Mesenchymal stem cell (in vitro differentiated cells and primary cell): ENCODE results near the gene OTOF.

Experiments
- DNase-seq: peaks from one replicate; pipeline ENCODE4 v3.0.0-alpha.2; 2013
- H2AFZ ChIP-seq: one replicate; pipeline ENCODE4 v1.6.1; 2013; ENCODE audit warnings: low read depth, mild to moderate bottlenecking, control low read depth, inconsistent platforms, low read length, moderate library complexity
- H2AK5ac ChIP-seq: 2 replicates; pipeline ENCODE4 v1.6.1; 2013; ENCODE audit warnings: low read length, moderate library complexity, mild to moderate bottlenecking, inconsistent platforms; ENCODE audit not compliant: severe bottlenecking
- H2BK120ac ChIP-seq: one replicate; pipeline ENCODE4 v1.6.1; 2013; ENCODE audit warnings: low read depth, mild to moderate bottlenecking, inconsistent platforms, low read length, moderate library complexity
- H2BK12ac ChIP-seq, 2 experiments: one replicate each; pipeline ENCODE4 v1.6.1; 2013; ENCODE audit warnings: inconsistent platforms in 2 of 2, low read length in 2 of 2, mild to moderate bottlenecking in 2 of 2, moderate library complexity in 2 of 2, control low read depth in 1 of 2
- H2BK15ac ChIP-seq: one replicate; pipeline ENCODE4 v1.6.1; 2013; ENCODE audit warnings: mild to moderate bottlenecking, low read depth, inconsistent platforms; ENCODE audit not compliant: poor library complexity, severe bottlenecking
- H2BK5ac ChIP-seq: 2 replicates; pipeline ENCODE4 v1.6.1; 2013; ENCODE audit warnings: low read depth, mild to moderate bottlenecking, low read length, control low read depth, inconsistent platforms; ENCODE audit not compliant: poor library complexity, severe bottlenecking
- H3K14ac ChIP-seq, 2 experiments: one replicate each; pipeline ENCODE4 v1.6.1; 2013; ENCODE audit warnings: inconsistent platforms in 2 of 2, low read length in 2 of 2, control low read depth in 1 of 2, mild to moderate bottlenecking in 1 of 2, moderate library complexity in 1 of 2
- H3K18ac ChIP-seq, 2 experiments: one replicate each; pipeline ENCODE4 v1.6.1; 2013; ENCODE audit warnings: inconsistent platforms in 2 of 2, low read length in 2 of 2, control low read depth in 1 of 2, low read depth in 1 of 2, mild to moderate bottlenecking in 1 of 2
- H3K23ac ChIP-seq, 2 experiments: one replicate each; pipeline ENCODE4 v1.6.1; 2013; ENCODE audit warnings: inconsistent platforms in 2 of 2, low read length in 2 of 2, mild to moderate bottlenecking in 2 of 2, moderate library complexity in 2 of 2, control low read depth in 1 of 2
- H3K27ac ChIP-seq: 2 replicates; pipeline ENCODE4 v1.5.1; 2013; ENCODE audit warnings: mild to moderate bottlenecking, moderate library complexity, low read length, control low read depth, inconsistent platforms; ENCODE audit not compliant: poor library complexity, severe bottlenecking
- H3K27me3 ChIP-seq, 2 experiments: 2 replicates each; pipeline versions ENCODE4 v1.6.1 to v1.7.0; 2013; ENCODE audit warnings: low read length in 2 of 2, mild to moderate bottlenecking in 2 of 2, moderate library complexity in 2 of 2, control low read depth in 1 of 2, inconsistent platforms in 1 of 2; ENCODE audit not compliant: control insufficient read depth in 1 of 2, insufficient read depth in 1 of 2
- H3K36me3 ChIP-seq, 2 experiments: 2 replicates each; pipeline versions ENCODE4 v1.6.1 to v1.7.0; 2013; ENCODE audit warnings: low read length in 2 of 2, control low read depth in 1 of 2, inconsistent platforms in 1 of 2, low read depth in 1 of 2, mild to moderate bottlenecking in 1 of 2; ENCODE audit not compliant: insufficient read depth in 2 of 2, control insufficient read depth in 1 of 2
- H3K4ac ChIP-seq, 2 experiments: one replicate each; pipeline ENCODE4 v1.6.1; 2013; ENCODE audit warnings: inconsistent platforms in 2 of 2, low read length in 2 of 2, mild to moderate bottlenecking in 2 of 2, moderate library complexity in 2 of 2, control low read depth in 1 of 2, low read depth in 1 of 2
- H3K4me1 ChIP-seq: 2 replicates; pipeline ENCODE4 v1.6.1; 2013; ENCODE audit warnings: low read depth, low read length, control low read depth; ENCODE audit not compliant: control insufficient read depth, insufficient read depth
- H3K4me2 ChIP-seq: 2 replicates; pipeline ENCODE4 v1.6.1; 2013; ENCODE audit warnings: low read length, mild to moderate bottlenecking, inconsistent platforms; ENCODE audit not compliant: poor library complexity, severe bottlenecking
- H3K4me3 ChIP-seq, 2 experiments: 2 replicates each; pipeline versions ENCODE4 v1.5.1 to v1.7.0; 2013; ENCODE audit warnings: low read length in 2 of 2, mild to moderate bottlenecking in 2 of 2, control low read depth in 1 of 2, low read depth in 1 of 2; ENCODE audit not compliant: insufficient read depth in 1 of 2
- H3K79me1 ChIP-seq: replicated peaks from 2 replicates; pipeline ENCODE4 v1.6.1; 2013; ENCODE audit warnings: mild to moderate bottlenecking, control low read depth, low read length, inconsistent platforms; ENCODE audit not compliant: poor library complexity, severe bottlenecking
- H3K9ac ChIP-seq: 2 replicates; pipeline ENCODE4 v1.7.0; 2013; ENCODE audit warnings: mild to moderate bottlenecking, low read length, moderate library complexity
- H3K9me3 ChIP-seq: 2 replicates; pipeline ENCODE4 v1.7.0; 2013; ENCODE audit warnings: mild to moderate bottlenecking, low read length; ENCODE audit not compliant: control insufficient read depth
- H4K8ac ChIP-seq: one replicate; pipeline ENCODE4 v1.6.1; 2013; ENCODE audit warnings: inconsistent platforms, mild to moderate bottlenecking, low read length, moderate library complexity
- H4K91ac ChIP-seq: one replicate; pipeline ENCODE4 v1.6.1; 2013; ENCODE audit warnings: mild to moderate bottlenecking, low read length, inconsistent platforms
- WGBS: methylation state at CpG from one replicate; pipeline ENCODE4 v1.1.7; 2013; ENCODE audit warnings: mixed read lengths; 5-methylcytosine and 5-hydroxymethylcytosine counted together

The OTOF gene

GRCh38 chr2:26515771-26516170 lies 37.8 kb upstream of the OTOF start:
- Histone ChIP-seq H2BK120ac (no peak overlapping the region), H2AK5ac (no peak overlapping the region), H3K4me1 (no peaks in the 10 kb centered on the region), H3K9ac (no peak overlapping the region), H3K14ac (no peak overlapping the region), H2AFZ (no peak overlapping the region), H3K4me3 (no peak overlapping the region), H3K9me3 (no peaks in the 10 kb centered on the region), H2BK12ac (no peak overlapping the region), H3K18ac (no peak overlapping the region), H4K8ac (no peak overlapping the region), H4K91ac (no peak overlapping the region), H2BK15ac (peak overlapping the region; percentile 21), H3K36me3 (no peaks in the 10 kb centered on the region), H3K23ac (no peak overlapping the region), H3K4me2 (no peak overlapping the region), H3K4ac (no peak overlapping the region), H3K27ac (no peak overlapping the region), H2BK5ac (no peak overlapping the region), H3K27me3 (peaks cover 77 to 79% of the 10 kb centered on the region in 2 experiments), H3K79me1 (no peaks in the 10 kb centered on the region)
- DNase-seq = no peak
- 81% methylated on average over 5 of the region's 5 CpGs for WGBS

GRCh38 chr2:26514045-26514444 lies 36.1 kb upstream of the OTOF start:
- 78% methylated on average over 7 of the region's 7 CpGs for WGBS

DNA sequence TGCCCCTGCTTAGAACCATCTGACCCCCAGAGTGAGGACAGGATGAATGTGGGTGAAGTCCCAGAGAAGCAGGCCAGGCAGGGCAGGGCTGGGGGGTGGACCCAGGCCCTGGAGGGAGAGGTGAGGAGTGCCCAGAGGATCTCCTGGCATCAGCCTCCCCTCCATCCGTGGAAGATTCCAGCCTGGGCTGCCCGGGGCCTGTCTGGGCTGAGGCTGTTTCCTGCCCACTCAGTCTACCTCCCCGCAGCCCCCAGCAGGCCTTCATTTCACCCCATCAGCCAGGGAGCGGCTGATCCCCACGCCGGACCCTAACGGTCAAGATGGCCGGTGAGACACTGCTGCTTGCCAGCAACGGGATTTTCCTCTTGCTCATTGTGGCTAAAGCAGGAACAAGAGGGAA lies 35.3 kb upstream of the OTOF start:
- Histone ChIP-seq H3K9me3 (no peaks in the 10 kb centered on the region), H3K27me3 (peaks cover 75 to 79% of the 10 kb centered on the region in 2 experiments)

More at GRCh38 chr2:26514045-26514444, 36.1 kb upstream of the OTOF start:
- Histone ChIP-seq H3K9ac (no peak overlapping the region), H3K23ac (no peak overlapping the region), H3K79me1 (no peaks in the 10 kb centered on the region), H2BK120ac (no peak overlapping the region), H3K27ac (no peak overlapping the region), H3K14ac (no peak overlapping the region), H3K4me3 (no peak overlapping the region), H3K27me3 (peaks cover 77 to 79% of the 10 kb centered on the region in 2 experiments), H4K91ac (no peak overlapping the region), H3K36me3 (no peaks in the 10 kb centered on the region), H3K9me3 (no peaks in the 10 kb centered on the region), H3K4ac (no peak overlapping the region), H2BK12ac (no peak overlapping the region), H2AK5ac (no peak overlapping the region), H2AFZ (no peak overlapping the region), H3K18ac (no peak overlapping the region), H4K8ac (no peak overlapping the region), H3K4me1 (no peaks in the 10 kb centered on the region), H3K4me2 (no peak overlapping the region), H2BK5ac (no peak overlapping the region), H2BK15ac (no peak overlapping the region)
- DNase-seq = no peak

DNA sequence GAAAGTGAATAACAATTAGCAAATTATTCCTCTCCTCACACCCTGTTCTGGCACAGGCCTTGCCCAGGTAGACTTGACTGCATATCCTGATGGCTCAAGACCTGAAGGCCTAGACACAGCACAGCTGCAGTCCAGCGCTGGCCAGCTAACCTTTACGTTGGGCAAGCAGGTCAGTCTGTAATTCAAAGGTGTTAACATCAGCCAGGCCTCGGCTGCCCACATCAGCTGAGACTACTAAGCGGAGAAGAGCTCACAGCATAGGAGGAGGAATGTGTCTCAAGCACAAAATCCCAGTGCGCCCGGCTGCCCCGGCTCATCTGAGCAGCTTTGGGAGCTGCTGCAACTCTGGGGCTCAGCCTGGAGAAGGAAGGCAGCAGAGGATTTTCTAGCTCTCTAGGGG lies 33.5 kb upstream of the OTOF start:
- no peak overlapping the region for H3K9ac ChIP-seq
- no peak overlapping the region for H2BK15ac ChIP-seq
- WGBS = 89% methylated on average over 7 of the region's 7 CpGs

More for the DNA sequence above, 35.3 kb upstream of the OTOF start:
- no peak overlapping the region for H2AFZ ChIP-seq
- no peak for DNase-seq
- no peak overlapping the region for H2BK12ac ChIP-seq
- no peak overlapping the region for H3K4me3 ChIP-seq
- no peak overlapping the region for H4K91ac ChIP-seq
- no peaks in the 10 kb centered on the region for H3K79me1 ChIP-seq
- H2BK15ac ChIP-seq = no peak overlapping the region
- H3K4ac ChIP-seq = no peak overlapping the region
- no peak overlapping the region for H3K23ac ChIP-seq
- no peak overlapping the region for H4K8ac ChIP-seq
- peak overlapping the region in 1 of 2 experiments; percentile 23 for H3K14ac ChIP-seq
- H2BK120ac ChIP-seq = no peak overlapping the region
- no peaks in the 10 kb centered on the region for H3K36me3 ChIP-seq
- no peak overlapping the region for H3K4me2 ChIP-seq
- H3K9ac ChIP-seq = no peak overlapping the region
- no peak overlapping the region for H2BK5ac ChIP-seq
- no peaks in the 10 kb centered on the region for H3K4me1 ChIP-seq
- 90% methylated on average over 9 of the region's 9 CpGs for WGBS
- no peak overlapping the region for H3K18ac ChIP-seq
- H2AK5ac ChIP-seq = no peak overlapping the region
- no peak overlapping the region for H3K27ac ChIP-seq

More for the DNA sequence above, 33.5 kb upstream of the OTOF start:
- Histone ChIP-seq H2BK5ac (no peak overlapping the region), H3K4ac (no peak overlapping the region), H2BK120ac (no peak overlapping the region), H4K8ac (no peak overlapping the region), H3K36me3 (no peaks in the 10 kb centered on the region), H3K18ac (no peak overlapping the region), H3K27ac (no peak overlapping the region), H3K79me1 (no peaks in the 10 kb centered on the region), H3K4me3 (peak overlapping the region in 1 of 2 experiments; percentile 1), H3K27me3 (peaks cover 67 to 77% of the 10 kb centered on the region in 2 experiments), H4K91ac (no peak overlapping the region), H2AK5ac (no peak overlapping the region), H2BK12ac (no peak overlapping the region), H3K4me1 (no peaks in the 10 kb centered on the region), H3K9me3 (no peaks in the 10 kb centered on the region), H3K14ac (no peak overlapping the region), H3K23ac (no peak overlapping the region), H2AFZ (no peak overlapping the region), H3K4me2 (no peak overlapping the region)
- DNase-seq = no peak
